K562 (cell line): ENCODE results near the gene EFS. TPM values are rescaled to one million over a fixed set of nuclear protein-coding genes. Genes with fewer than 3 reads are reported as not detected.

ENCODE experiments used
- CBX2 ChIP-seq: fragments of 200-600 bp; sonication (generic); IDR thresholded peaks from one replicate; pipeline ENCODE4 v1.6.1; 2012; ENCODE audit warnings: mild to moderate bottlenecking, low read length, inconsistent platforms; ENCODE audit not compliant: insufficient read depth, poor library complexity, severe bottlenecking
- DNMT1 ChIP-seq: fragments of 450-650 bp; IDR thresholded peaks from 2 replicates; pipeline ENCODE4 v1.6.1; 2016; ENCODE audit warnings: antibody characterized with exemption, mild to moderate bottlenecking
- HCFC1 ChIP-seq: IDR thresholded peaks from 2 replicates; pipeline ENCODE4 v1.6.1; 2012; ENCODE audit warnings: low read depth, low read length, improper control_type of control experiment
- HNRNPLL ChIP-seq: fragments of 200-400 bp; formaldehyde crosslinking; IDR thresholded peaks from 2 replicates; pipeline ENCODE4 v1.6.1; 2017; ENCODE audit warnings: low read length, low read depth, mild to moderate bottlenecking; ENCODE audit not compliant: poor library complexity, severe bottlenecking
- KDM4B ChIP-seq, 2 experiments: fragments of 450-650 bp in 1 of 2; sonication (generic) in 1 of 2; IDR thresholded peaks; 2 replicates each; pipeline ENCODE4 v1.6.1; 2016 to 2017; ENCODE audit warnings: borderline replicate concordance in 2 of 2, antibody characterized with exemption in 1 of 2, low read depth in 1 of 2, mild to moderate bottlenecking in 1 of 2
- POLR2H ChIP-seq: IDR thresholded peaks from 2 replicates; pipeline ENCODE4 v1.6.1; 2016; ENCODE audit warnings: missing genetic modification characterization, low read depth, mild to moderate bottlenecking, control low read depth, missing compliant biosample characterization, moderate library complexity
- TCF7L2 ChIP-seq: fragments of 150-350 bp; IDR thresholded peaks from 2 replicates; pipeline ENCODE4 v1.6.1; 2016; ENCODE audit warnings: low read depth, mild to moderate bottlenecking, low read length, moderate library complexity
- ZC3H11A ChIP-seq: IDR thresholded peaks from 2 replicates; pipeline ENCODE4 v1.6.1; 2012; ENCODE audit warnings: low read depth, low read length, improper control_type of control experiment
- polyA plus RNA-seq, 8 experiments: library from polyadenylated mRNA; depleted of rRNA in 4 of 8; stranded (reverse) in 5 of 8; unstranded in 3 of 8; fragments of >200 nt; fragmentation: Nextera tagmentation in 2 of 8; fragmentation: Illumina TruSeq in 1 of 8; extraction: Ambion mirVana in 2 of 8; extraction: Trizol in 1 of 8; gene quantifications; 2 replicates each; pipeline versions ENCODE4 v1.2.1 to v1.2.3, GENCODE V29; 2011 to 2014; ENCODE audit warnings: inconsistent platforms in 1 of 8, missing spikeins in 1 of 8
- total RNA-seq, 7 experiments: library from RNA; depleted of rRNA in 6 of 7; stranded (reverse); fragments of >200 nt in 6 of 7; fragmentation: Illumina TruSeq in 2 of 7; extraction: Trizol in 2 of 7; gene quantifications; 2 replicates each; pipeline versions ENCODE4 v1.2.1 to v1.2.3, GENCODE V29; 2011 to 2021; ENCODE audit warnings: low replicate concordance in 1 of 7
- TF ChIP-seq, protein P1 (sequence below): fragments of 200-800 bp; sonication (Bioruptor generic); IDR thresholded peaks from 2 replicates; pipeline ENCODE4 v1.6.1; 2017; ENCODE audit warnings: missing genetic modification characterization, missing compliant biosample characterization
- TF ChIP-seq, protein P2 (sequence below): fragments of 450-650 bp; IDR thresholded peaks from 2 replicates; pipeline ENCODE4 v1.6.1; 2016; ENCODE audit warnings: mild to moderate bottlenecking, moderate library complexity
- TF ChIP-seq, protein P3 (sequence below): fragments of 450-650 bp; conservative IDR thresholded peaks from 2 replicates; pipeline ENCODE4 v1.6.1; 2016; ENCODE audit warnings: missing genetic modification characterization, low read depth, mild to moderate bottlenecking, missing compliant biosample characterization, moderate library complexity

The EFS gene
- total and polyA plus RNA-seq, 9 of the 15 experiments (the other 6 are each of a cell fraction or from before 2014, with no cell fraction given) = 0.01 to 0.03 TPM; not detected in 7

DNA sequence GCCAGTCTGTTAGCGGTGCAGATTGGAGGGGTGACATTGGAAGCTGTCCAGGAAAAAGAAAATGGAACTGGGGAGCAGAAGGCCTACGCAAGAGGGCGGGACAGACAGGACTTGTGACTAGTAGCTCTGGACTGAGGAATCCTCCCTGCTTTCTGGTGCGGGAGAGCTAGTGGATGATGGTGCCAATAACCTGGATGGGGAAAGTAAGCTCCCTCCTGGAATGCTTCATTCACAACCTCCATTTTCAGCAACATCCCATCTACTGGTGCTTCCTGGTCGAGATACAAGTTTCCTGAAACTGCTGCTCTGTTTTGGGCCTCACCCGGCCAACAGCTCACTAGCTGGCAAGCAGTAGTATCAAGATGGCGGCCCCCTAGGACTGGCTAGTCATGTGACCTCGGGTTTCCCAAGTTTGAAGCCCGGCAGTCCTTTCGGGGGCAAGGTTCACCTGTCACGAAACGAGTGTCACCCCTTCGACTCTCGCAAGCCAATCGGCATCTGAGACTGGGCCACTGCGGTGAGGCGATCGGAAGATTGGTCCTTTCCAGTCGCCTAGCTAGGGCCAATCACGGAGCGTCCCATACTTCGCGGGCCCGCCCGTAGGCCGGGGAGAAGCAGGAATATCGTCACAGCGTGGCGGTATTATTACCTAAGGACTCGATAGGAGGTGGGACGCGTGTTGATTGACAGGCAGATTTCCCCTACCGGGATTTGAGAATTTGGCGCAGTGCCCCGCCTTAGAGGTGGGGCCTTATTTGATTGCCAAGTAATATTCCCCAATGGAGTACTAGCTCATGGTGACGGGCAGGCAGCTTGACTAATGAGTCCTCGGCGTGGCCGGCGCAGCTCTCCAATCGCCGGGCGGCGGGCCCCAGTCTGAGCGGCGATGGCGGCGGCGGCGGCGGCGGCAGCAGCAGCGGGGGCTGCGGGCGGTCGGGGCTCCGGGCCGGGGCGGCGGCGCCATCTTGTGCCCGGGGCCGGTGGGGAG lies 44.1 kb downstream of the EFS start, which contains the start of gene PABPN1 (continued):
- TF ChIP-seq, protein P1, sequence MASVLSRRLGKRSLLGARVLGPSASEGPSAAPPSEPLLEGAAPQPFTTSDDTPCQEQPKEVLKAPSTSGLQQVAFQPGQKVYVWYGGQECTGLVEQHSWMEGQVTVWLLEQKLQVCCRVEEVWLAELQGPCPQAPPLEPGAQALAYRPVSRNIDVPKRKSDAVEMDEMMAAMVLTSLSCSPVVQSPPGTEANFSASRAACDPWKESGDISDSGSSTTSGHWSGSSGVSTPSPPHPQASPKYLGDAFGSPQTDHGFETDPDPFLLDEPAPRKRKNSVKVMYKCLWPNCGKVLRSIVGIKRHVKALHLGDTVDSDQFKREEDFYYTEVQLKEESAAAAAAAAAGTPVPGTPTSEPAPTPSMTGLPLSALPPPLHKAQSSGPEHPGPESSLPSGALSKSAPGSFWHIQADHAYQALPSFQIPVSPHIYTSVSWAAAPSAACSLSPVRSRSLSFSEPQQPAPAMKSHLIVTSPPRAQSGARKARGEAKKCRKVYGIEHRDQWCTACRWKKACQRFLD (CRISPR knock-in tag) = peak; percentile 85
- TF ChIP-seq, protein P2, sequence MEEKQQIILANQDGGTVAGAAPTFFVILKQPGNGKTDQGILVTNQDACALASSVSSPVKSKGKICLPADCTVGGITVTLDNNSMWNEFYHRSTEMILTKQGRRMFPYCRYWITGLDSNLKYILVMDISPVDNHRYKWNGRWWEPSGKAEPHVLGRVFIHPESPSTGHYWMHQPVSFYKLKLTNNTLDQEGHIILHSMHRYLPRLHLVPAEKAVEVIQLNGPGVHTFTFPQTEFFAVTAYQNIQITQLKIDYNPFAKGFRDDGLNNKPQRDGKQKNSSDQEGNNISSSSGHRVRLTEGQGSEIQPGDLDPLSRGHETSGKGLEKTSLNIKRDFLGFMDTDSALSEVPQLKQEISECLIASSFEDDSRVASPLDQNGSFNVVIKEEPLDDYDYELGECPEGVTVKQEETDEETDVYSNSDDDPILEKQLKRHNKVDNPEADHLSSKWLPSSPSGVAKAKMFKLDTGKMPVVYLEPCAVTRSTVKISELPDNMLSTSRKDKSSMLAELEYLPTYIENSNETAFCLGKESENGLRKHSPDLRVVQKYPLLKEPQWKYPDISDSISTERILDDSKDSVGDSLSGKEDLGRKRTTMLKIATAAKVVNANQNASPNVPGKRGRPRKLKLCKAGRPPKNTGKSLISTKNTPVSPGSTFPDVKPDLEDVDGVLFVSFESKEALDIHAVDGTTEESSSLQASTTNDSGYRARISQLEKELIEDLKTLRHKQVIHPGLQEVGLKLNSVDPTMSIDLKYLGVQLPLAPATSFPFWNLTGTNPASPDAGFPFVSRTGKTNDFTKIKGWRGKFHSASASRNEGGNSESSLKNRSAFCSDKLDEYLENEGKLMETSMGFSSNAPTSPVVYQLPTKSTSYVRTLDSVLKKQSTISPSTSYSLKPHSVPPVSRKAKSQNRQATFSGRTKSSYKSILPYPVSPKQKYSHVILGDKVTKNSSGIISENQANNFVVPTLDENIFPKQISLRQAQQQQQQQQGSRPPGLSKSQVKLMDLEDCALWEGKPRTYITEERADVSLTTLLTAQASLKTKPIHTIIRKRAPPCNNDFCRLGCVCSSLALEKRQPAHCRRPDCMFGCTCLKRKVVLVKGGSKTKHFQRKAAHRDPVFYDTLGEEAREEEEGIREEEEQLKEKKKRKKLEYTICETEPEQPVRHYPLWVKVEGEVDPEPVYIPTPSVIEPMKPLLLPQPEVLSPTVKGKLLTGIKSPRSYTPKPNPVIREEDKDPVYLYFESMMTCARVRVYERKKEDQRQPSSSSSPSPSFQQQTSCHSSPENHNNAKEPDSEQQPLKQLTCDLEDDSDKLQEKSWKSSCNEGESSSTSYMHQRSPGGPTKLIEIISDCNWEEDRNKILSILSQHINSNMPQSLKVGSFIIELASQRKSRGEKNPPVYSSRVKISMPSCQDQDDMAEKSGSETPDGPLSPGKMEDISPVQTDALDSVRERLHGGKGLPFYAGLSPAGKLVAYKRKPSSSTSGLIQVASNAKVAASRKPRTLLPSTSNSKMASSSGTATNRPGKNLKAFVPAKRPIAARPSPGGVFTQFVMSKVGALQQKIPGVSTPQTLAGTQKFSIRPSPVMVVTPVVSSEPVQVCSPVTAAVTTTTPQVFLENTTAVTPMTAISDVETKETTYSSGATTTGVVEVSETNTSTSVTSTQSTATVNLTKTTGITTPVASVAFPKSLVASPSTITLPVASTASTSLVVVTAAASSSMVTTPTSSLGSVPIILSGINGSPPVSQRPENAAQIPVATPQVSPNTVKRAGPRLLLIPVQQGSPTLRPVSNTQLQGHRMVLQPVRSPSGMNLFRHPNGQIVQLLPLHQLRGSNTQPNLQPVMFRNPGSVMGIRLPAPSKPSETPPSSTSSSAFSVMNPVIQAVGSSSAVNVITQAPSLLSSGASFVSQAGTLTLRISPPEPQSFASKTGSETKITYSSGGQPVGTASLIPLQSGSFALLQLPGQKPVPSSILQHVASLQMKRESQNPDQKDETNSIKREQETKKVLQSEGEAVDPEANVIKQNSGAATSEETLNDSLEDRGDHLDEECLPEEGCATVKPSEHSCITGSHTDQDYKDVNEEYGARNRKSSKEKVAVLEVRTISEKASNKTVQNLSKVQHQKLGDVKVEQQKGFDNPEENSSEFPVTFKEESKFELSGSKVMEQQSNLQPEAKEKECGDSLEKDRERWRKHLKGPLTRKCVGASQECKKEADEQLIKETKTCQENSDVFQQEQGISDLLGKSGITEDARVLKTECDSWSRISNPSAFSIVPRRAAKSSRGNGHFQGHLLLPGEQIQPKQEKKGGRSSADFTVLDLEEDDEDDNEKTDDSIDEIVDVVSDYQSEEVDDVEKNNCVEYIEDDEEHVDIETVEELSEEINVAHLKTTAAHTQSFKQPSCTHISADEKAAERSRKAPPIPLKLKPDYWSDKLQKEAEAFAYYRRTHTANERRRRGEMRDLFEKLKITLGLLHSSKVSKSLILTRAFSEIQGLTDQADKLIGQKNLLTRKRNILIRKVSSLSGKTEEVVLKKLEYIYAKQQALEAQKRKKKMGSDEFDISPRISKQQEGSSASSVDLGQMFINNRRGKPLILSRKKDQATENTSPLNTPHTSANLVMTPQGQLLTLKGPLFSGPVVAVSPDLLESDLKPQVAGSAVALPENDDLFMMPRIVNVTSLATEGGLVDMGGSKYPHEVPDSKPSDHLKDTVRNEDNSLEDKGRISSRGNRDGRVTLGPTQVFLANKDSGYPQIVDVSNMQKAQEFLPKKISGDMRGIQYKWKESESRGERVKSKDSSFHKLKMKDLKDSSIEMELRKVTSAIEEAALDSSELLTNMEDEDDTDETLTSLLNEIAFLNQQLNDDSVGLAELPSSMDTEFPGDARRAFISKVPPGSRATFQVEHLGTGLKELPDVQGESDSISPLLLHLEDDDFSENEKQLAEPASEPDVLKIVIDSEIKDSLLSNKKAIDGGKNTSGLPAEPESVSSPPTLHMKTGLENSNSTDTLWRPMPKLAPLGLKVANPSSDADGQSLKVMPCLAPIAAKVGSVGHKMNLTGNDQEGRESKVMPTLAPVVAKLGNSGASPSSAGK = peak; percentile 81
- TF ChIP-seq, protein P3, sequence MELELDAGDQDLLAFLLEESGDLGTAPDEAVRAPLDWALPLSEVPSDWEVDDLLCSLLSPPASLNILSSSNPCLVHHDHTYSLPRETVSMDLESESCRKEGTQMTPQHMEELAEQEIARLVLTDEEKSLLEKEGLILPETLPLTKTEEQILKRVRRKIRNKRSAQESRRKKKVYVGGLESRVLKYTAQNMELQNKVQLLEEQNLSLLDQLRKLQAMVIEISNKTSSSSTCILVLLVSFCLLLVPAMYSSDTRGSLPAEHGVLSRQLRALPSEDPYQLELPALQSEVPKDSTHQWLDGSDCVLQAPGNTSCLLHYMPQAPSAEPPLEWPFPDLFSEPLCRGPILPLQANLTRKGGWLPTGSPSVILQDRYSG = 0 out of 2 replicates have a peak, but pooled peaks have one; percentile 51
- TF ChIP-seq DNMT1 = 0 out of 2 replicates have a peak, but pooled peaks have one; percentile 62
- TF ChIP-seq TCF7L2 = no peak
- TF ChIP-seq CBX2 = no peak
- peak; percentile 82 for TF ChIP-seq HNRNPLL
- peak; percentile 10; the same call in 1 of the 2 replicates for TF ChIP-seq ZC3H11A
- no peak for TF ChIP-seq KDM4B (IDR thresholded peaks at IDR 0.05; ENCODE audit: borderline replicate concordance in 2 of 2, low read depth in 1 of 2)
- 0 out of 2 replicates have a peak, but pooled peaks have one; percentile 39 for TF ChIP-seq HCFC1
- peak; percentile 89 for TF ChIP-seq POLR2H (tag)
